Upper lobe of right lung (tissue), 1 donor: Measurements from ENCODE around the gene TPSAB1. TPM values are rescaled to one million over a fixed set of nuclear protein-coding genes. Genes with fewer than 3 reads are reported as not detected.

Source experiments
- ATAC-seq: fragments of 200-7000 bp; cut with Tn5 transposase; one replicate; pipeline ENCODE4 v1.9.1; 2020; ENCODE audit warnings: mild to moderate bottlenecking, moderate library complexity
- DNase-seq: peaks from one replicate; pipeline ENCODE4 v3.0.0-alpha.2; 2020
- H3K27ac ChIP-seq: fragments of 200-600 bp; one replicate; pipeline ENCODE4 v1.8.0; 2022
- H3K27me3 ChIP-seq: fragments of 200-600 bp; one replicate; pipeline ENCODE4 v1.8.0; 2022; ENCODE audit warnings: mild to moderate bottlenecking
- H3K36me3 ChIP-seq: fragments of 200-600 bp; one replicate; pipeline ENCODE4 v1.8.0; 2022
- H3K4me1 ChIP-seq: fragments of 200-600 bp; one replicate; pipeline ENCODE4 v1.8.0; 2022
- H3K4me3 ChIP-seq: fragments of 200-600 bp; one replicate; pipeline ENCODE4 v1.8.0; 2022; ENCODE audit warnings: mild to moderate bottlenecking
- H3K9me3 ChIP-seq: fragments of 200-600 bp; one replicate; pipeline ENCODE4 v1.8.0; 2022
- CTCF ChIP-seq: fragments of 200-600 bp; IDR thresholded peaks from one replicate; pipeline ENCODE4 v1.8.0; 2022; ENCODE audit warnings: antibody characterized with exemption
- intact Hi-C: fragments of 100-400 bp; cut with DNase I; formaldehyde crosslinking; loops from one replicate; pipeline ENCODE4 v1.11.0; 2022
- total RNA-seq: library from RNA; stranded (reverse); fragmentation: NEBNext Ultra II Directional; extraction: Animal tissue kit (Norgen Biotek cat#: 25700); gene quantifications from one replicate; pipeline ENCODE4 v1.2.1, GENCODE V29; 2021
- donor health status: DM: no; HTN: yes; CAD: no; lungs with severe emphysema.

TPSAB1 gene
- total RNA-seq, 1 donor from 2014 or later = 122 TPM

DNA sequence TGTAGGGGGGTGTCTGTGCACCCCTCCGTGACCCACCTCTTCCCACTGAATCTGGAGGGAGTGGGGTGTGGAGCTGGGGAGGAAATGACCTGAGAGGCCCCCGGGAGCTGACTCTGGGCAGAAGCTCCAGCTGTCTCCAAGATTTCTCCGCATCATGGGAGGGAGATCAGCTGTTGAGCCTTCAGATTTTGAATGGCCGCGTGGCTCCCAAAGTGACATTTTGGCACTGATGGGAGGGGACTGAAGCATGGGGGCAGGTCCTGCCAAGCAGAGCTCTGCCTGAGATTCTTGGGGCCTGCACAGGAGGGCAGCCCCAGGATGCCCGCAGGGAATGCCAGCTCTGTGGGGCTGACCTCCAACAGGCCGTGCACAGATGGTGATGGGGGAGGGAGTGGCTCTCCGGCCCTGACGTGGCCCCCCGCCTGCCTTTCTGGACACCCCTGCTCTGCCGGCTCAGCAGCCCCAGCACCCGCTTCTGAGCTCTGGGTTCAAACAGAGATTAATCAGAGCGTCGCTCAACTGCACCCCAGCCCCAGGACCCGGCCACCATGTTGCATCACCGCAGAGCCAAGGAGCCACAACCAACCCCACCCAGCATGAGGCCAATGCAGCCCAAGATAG is 43.6 kb downstream of the TPSAB1 start:
- DNase-seq (no peak), ATAC-seq (no peak)
- intact Hi-C loops = no loop called here
- TF ChIP-seq CTCF = no peak
- Histone ChIP-seq H3K36me3 (no peaks in the 10 kb centered on the region), H3K27me3 (peaks cover 34% of the 10 kb centered on the region), H3K4me1 (no peaks in the 10 kb centered on the region), H3K9me3 (no peaks in the 10 kb centered on the region), H3K4me3 (no peak overlapping the region), H3K27ac (no peak overlapping the region)

GRCh38 chr16:1285669-1286512 is 45.4 kb downstream of the TPSAB1 start:
- TF ChIP-seq CTCF = no peak
- Histone ChIP-seq H3K9me3 (no peaks in the 10 kb centered on the region), H3K27ac (no peak overlapping the region), H3K4me3 (no peak overlapping the region), H3K36me3 (no peaks in the 10 kb centered on the region), H3K4me1 (no peaks in the 10 kb centered on the region), H3K27me3 (peaks cover 50% of the 10 kb centered on the region)
- ATAC-seq (no peak), DNase-seq (no peak)
- intact Hi-C loops = no loop called here

GRCh38 chr16:1286513-1287094 is 46.1 kb downstream of the TPSAB1 start:
- DNase-seq (no peak), ATAC-seq (no peak)
- no peak overlapping the region for H3K27ac ChIP-seq
- TF ChIP-seq CTCF = no peak
- no peaks in the 10 kb centered on the region for H3K4me1 ChIP-seq
- no peak overlapping the region for H3K4me3 ChIP-seq
- no peaks in the 10 kb centered on the region for H3K9me3 ChIP-seq
- intact Hi-C loops = no loop called here
- peaks cover 57% of the 10 kb centered on the region for H3K27me3 ChIP-seq
- H3K36me3 ChIP-seq = no peaks in the 10 kb centered on the region

- DNase-seq = no peak
- H3K9me3 ChIP-seq = no peaks in the 10 kb centered on the region
- peaks cover 69% of the 10 kb centered on the region for H3K27me3 ChIP-seq
- H3K27ac ChIP-seq = no peak overlapping the region
- H3K36me3 ChIP-seq = no peaks in the 10 kb centered on the region
- no peaks in the 10 kb centered on the region for H3K4me1 ChIP-seq
- ATAC-seq = no peak
- no peak overlapping the region for H3K4me3 ChIP-seq
- no peak for TF ChIP-seq CTCF
- intact Hi-C loops = no loop called here
Observed at GRCh38 chr16:1287982-1288670, 47.6 kb downstream of the TPSAB1 start.

DNA sequence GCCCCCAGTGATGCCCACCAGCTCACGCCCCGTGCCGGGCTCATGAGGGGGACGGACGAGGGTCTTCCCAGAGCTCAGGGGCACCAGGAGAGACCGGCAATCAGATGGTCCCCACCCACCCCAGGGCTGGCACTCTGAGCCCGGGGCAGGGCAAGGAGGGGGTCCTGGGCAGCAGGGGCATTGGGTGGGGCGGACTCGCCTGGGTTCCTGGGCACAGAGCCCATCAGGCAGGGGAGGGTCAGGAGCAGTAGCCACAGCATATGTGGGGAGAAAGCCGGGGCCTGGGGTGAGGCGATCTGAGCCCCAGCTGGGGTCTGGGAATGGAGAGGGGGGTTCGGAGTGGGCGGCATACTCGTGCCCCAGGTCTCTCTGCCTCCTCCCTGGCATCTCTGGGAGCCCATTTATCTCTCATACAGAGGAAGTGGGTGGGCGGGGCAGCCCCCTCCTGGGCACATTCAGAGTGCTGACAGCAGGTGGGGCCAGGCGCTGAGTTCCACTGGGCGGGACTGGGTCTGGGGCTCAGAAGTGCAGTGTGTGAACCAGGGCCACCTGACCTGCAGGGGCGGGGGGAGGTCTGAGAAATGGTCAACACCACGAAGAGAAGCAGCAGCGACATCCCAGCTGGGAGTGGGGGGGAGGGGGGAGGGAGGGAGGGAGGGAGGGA is 48.4 kb downstream of the TPSAB1 start:
- H3K4me1 ChIP-seq = no peaks in the 10 kb centered on the region
- no peak for TF ChIP-seq CTCF
- no peaks in the 10 kb centered on the region for H3K36me3 ChIP-seq
- H3K27ac ChIP-seq = no peak overlapping the region
- H3K4me3 ChIP-seq = no peak overlapping the region
- intact Hi-C loops = no loop called here
- H3K27me3 ChIP-seq = peaks cover 77% of the 10 kb centered on the region
- no peaks in the 10 kb centered on the region for H3K9me3 ChIP-seq
- DNase-seq (no peak), ATAC-seq (no peak)
